GM19397 (cell line): Measurements from ENCODE around the gene COMMD3.

Experiments
- ATAC-seq: cut with Tn5 transposase; IDR thresholded peaks from one replicate; pipeline ENCODE4 v1.9.1; 2021; ENCODE audit warnings: mild to moderate bottlenecking, moderate library complexity; ENCODE audit not compliant: unreplicated experiment

COMMD3 gene

GRCh38 chr10:22365644-22366434 lies 49.7 kb downstream of the COMMD3 start:
- ATAC-seq = no peak

- no peak for ATAC-seq
Observed at GRCh38 chr10:22366435-22366703, 50.2 kb downstream of the COMMD3 start.

GRCh38 chr10:22366771-22367170 lies 50.6 kb downstream of the COMMD3 start:
- no peak for ATAC-seq

- no peak for ATAC-seq
Observed at GRCh38 chr10:22367471-22367870, 51.3 kb downstream of the COMMD3 start.

- ATAC-seq = no peak
Observed at GRCh38 chr10:22368402-22368801, 52.2 kb downstream of the COMMD3 start.

- no peak for ATAC-seq
Observed at GRCh38 chr10:22368981-22369380, 52.8 kb downstream of the COMMD3 start.

- no peak for ATAC-seq
Observed at GRCh38 chr10:22369434-22370072, 53.4 kb downstream of the COMMD3 start.
